H1 (cell line): ENCODE measurements around the gene ZNF385B. TPM values are rescaled to one million over a fixed set of nuclear protein-coding genes. Genes with fewer than 3 reads are reported as not detected.

Experiments
- CTCF ChIA-PET: fragments of 300-600 bp; sonication (Branson Sonifier 250); formaldehyde crosslinking; loops from one replicate; lab custom pipeline; 2021; ENCODE audit not compliant: partially characterized antibody; lab: Charles Lee
- POLR2A ChIA-PET: fragments of 300-600 bp; sonication (Branson Sonifier 250); formaldehyde crosslinking; loops from one replicate; lab custom pipeline; 2021; ENCODE audit warnings: inconsistent platforms; ENCODE audit not compliant: partially characterized antibody; lab: Charles Lee
- DNase-seq, 2 experiments: peaks; one replicate each; pipeline versions ENCODE4 v3.0.0 to v3.0.0-alpha.2; 2010 to 2022; ENCODE audit warnings: low spot score in 2 of 2, low read depth in 1 of 2, mixed read lengths in 1 of 2
- FAIRE-seq: peaks from 2 replicates; lab custom pipeline; 2011; peaks lifted over from hg19 to GRCh38; lab: Jason Lieb, UNC
- H2AFZ ChIP-seq: 2 replicates; pipeline ENCODE4 v1.8.1; 2012; ENCODE audit warnings: low read length, inconsistent platforms
- H2AK5ac ChIP-seq: 2 replicates; pipeline ENCODE4 v1.6.1; 2013; ENCODE audit warnings: low read depth, low read length
- H2BK120ac ChIP-seq: replicated peaks from 2 replicates; pipeline ENCODE3; 2013; ENCODE audit warnings: low read depth, low read length, inconsistent platforms
- H2BK12ac ChIP-seq: 2 replicates; pipeline ENCODE4 v1.6.1; 2013; ENCODE audit warnings: low read depth, low read length
- H2BK15ac ChIP-seq: 2 replicates; pipeline ENCODE4 v1.6.1; 2013; ENCODE audit warnings: low read length
- H2BK20ac ChIP-seq: 2 replicates; pipeline ENCODE4 v1.6.1; 2013; ENCODE audit warnings: low read length
- H2BK5ac ChIP-seq: 2 replicates; pipeline ENCODE4 v1.6.1; 2013; ENCODE audit warnings: low read depth, low read length
- H3K14ac ChIP-seq: 2 replicates; pipeline ENCODE4 v1.6.1; 2013; ENCODE audit warnings: inconsistent platforms; ENCODE audit not compliant: insufficient read length
- H3K18ac ChIP-seq: 2 replicates; pipeline ENCODE4 v1.6.1; 2013; ENCODE audit warnings: low read length; ENCODE audit errors: extremely low read depth
- H3K23ac ChIP-seq: 2 replicates; pipeline ENCODE4 v1.6.1; 2013; ENCODE audit warnings: inconsistent platforms; ENCODE audit not compliant: insufficient read length
- H3K23me2 ChIP-seq: 2 replicates; pipeline ENCODE4 v1.6.1; 2013; ENCODE audit warnings: low read depth, low read length
- H3K27ac ChIP-seq: 2 replicates; pipeline ENCODE4 v1.6.1; 2011; ENCODE audit warnings: low read depth, low read length, inconsistent platforms
- H3K27me3 ChIP-seq, 4 experiments: replicated peaks in 1 of 4; 1 replicate in 1 of 4; 2 replicates in 3 of 4; pipeline versions ENCODE4 v1.6.1 to v1.8.1; 2011 to 2013; ENCODE audit warnings: low read length in 3 of 4, mild to moderate bottlenecking in 3 of 4, inconsistent platforms in 2 of 4, mixed read lengths in 2 of 4, moderate library complexity in 1 of 4; ENCODE audit not compliant: control insufficient read depth in 3 of 4, insufficient read depth in 3 of 4; ENCODE audit errors: extremely low read depth in 1 of 4
- H3K36me3 ChIP-seq, 4 experiments: 2 replicates each; pipeline versions ENCODE4 v1.6.1 to v1.8.1; 2011 to 2013; ENCODE audit warnings: mild to moderate bottlenecking in 4 of 4, low read length in 3 of 4, moderate library complexity in 2 of 4, control low read depth in 1 of 4, inconsistent platforms in 1 of 4; ENCODE audit not compliant: insufficient read depth in 4 of 4, control insufficient read depth in 2 of 4
- H3K4ac ChIP-seq: replicated peaks from 2 replicates; pipeline ENCODE3; 2013; ENCODE audit warnings: low read length, low read depth, mixed read lengths, inconsistent platforms; ENCODE audit not compliant: insufficient read length
- H3K4me1 ChIP-seq, 4 experiments: replicated peaks in 1 of 4; 1 replicate in 1 of 4; 2 replicates in 3 of 4; pipeline versions ENCODE4 v1.6.1 to v1.8.1; 2011 to 2013; ENCODE audit warnings: low read length in 3 of 4, inconsistent platforms in 2 of 4, mixed read lengths in 1 of 4; ENCODE audit not compliant: insufficient read depth in 4 of 4, control insufficient read depth in 3 of 4
- H3K4me2 ChIP-seq, 2 experiments: 2 replicates each; pipeline versions ENCODE4 v1.6.1 to v1.8.1; 2011 to 2013; ENCODE audit warnings: low read depth in 2 of 2, low read length in 2 of 2, control low read depth in 1 of 2, inconsistent platforms in 1 of 2, mild to moderate bottlenecking in 1 of 2; ENCODE audit not compliant: insufficient read depth in 1 of 2
- H3K4me3 ChIP-seq, 4 experiments: fragments of 200-600, 300-600 bp in 1 of 4; sonication (generic), shearing (Covaris generic), sonication (Bioruptor Twin) in 1 of 4; 2 replicates each; pipeline versions ENCODE4 v1.5.1 to v1.8.1; 2011 to 2016; ENCODE audit warnings: low read length in 4 of 4, low read depth in 3 of 4, control low read depth in 2 of 4, inconsistent platforms in 2 of 4, mild to moderate bottlenecking in 2 of 4, mixed read lengths in 1 of 4, moderate library complexity in 1 of 4; ENCODE audit not compliant: insufficient read depth in 2 of 4; ENCODE audit errors: extremely low read depth in 1 of 4
- H3K56ac ChIP-seq: replicated peaks from 2 replicates; pipeline ENCODE3; 2013; ENCODE audit warnings: low read depth, mild to moderate bottlenecking, mixed read lengths, low read length, inconsistent platforms; ENCODE audit not compliant: insufficient read length
- H3K79me1 ChIP-seq: 2 replicates; pipeline ENCODE4 v1.6.1; 2013; ENCODE audit warnings: low read depth, low read length, control low read depth
- H3K79me2 ChIP-seq, 2 experiments: 2 replicates each; pipeline versions ENCODE4 v1.6.1 to v1.8.1; 2012 to 2013; ENCODE audit warnings: low read length in 2 of 2, mild to moderate bottlenecking in 2 of 2, inconsistent platforms in 1 of 2; ENCODE audit not compliant: insufficient read depth in 2 of 2, control insufficient read depth in 1 of 2
- H3K9ac ChIP-seq, 4 experiments: replicated peaks in 1 of 4; 1 replicate in 1 of 4; 2 replicates in 3 of 4; pipeline versions ENCODE4 v1.6.1 to v1.8.1; 2011 to 2013; ENCODE audit warnings: low read depth in 3 of 4, low read length in 3 of 4, control low read depth in 2 of 4, mild to moderate bottlenecking in 2 of 4, moderate library complexity in 2 of 4, inconsistent platforms in 1 of 4; ENCODE audit errors: extremely low read depth in 1 of 4
- H3K9me3 ChIP-seq, 2 experiments: 2 replicates each; pipeline versions ENCODE4 v1.6.1 to v1.8.1; 2012 to 2013; ENCODE audit warnings: mild to moderate bottlenecking in 2 of 2, moderate library complexity in 2 of 2, control low read depth in 1 of 2, inconsistent platforms in 1 of 2, low read depth in 1 of 2, low read length in 1 of 2, mixed read lengths in 1 of 2; ENCODE audit not compliant: insufficient read depth in 2 of 2
- H4K20me1 ChIP-seq, 2 experiments: replicated peaks in 1 of 2; 2 replicates each; pipeline versions ENCODE3 to v1.8.1; 2011 to 2013; ENCODE audit warnings: inconsistent platforms in 2 of 2, low read length in 2 of 2, mild to moderate bottlenecking in 1 of 2; ENCODE audit not compliant: insufficient read depth in 2 of 2, control insufficient read depth in 1 of 2
- H4K5ac ChIP-seq: 2 replicates; pipeline ENCODE4 v1.6.1; 2013; ENCODE audit warnings: low read length, low read depth, mixed read lengths, inconsistent platforms; ENCODE audit not compliant: insufficient read length
- H4K8ac ChIP-seq: 2 replicates; pipeline ENCODE4 v1.8.0; 2013; ENCODE audit warnings: mild to moderate bottlenecking, moderate library complexity, low read length, inconsistent platforms; ENCODE audit not compliant: insufficient read depth; ENCODE audit errors: extremely low read depth
- H4K91ac ChIP-seq: replicated peaks from 2 replicates; pipeline ENCODE3; 2013; ENCODE audit warnings: low read length, mixed read lengths, inconsistent platforms; ENCODE audit not compliant: insufficient read length
- BCL11A ChIP-seq, 2 experiments: IDR thresholded peaks; one replicate each; pipeline ENCODE4 v1.6.1; 2011; ENCODE audit warnings: low read depth in 2 of 2, low read length in 2 of 2, mild to moderate bottlenecking in 2 of 2
- CBX8 ChIP-seq: fragments of 300-800, 300-1000 bp; sonication (generic); IDR thresholded peaks from 2 replicates; pipeline ENCODE4 v1.7.1; 2016; ENCODE audit warnings: low read depth, low read length, borderline replicate concordance
- CHD2 ChIP-seq: IDR thresholded peaks from 2 replicates; pipeline ENCODE4 v1.6.1; 2012; ENCODE audit warnings: low read length, improper control_type of control experiment
- JUND ChIP-seq: IDR thresholded peaks from 2 replicates; pipeline ENCODE4 v1.6.1; 2011; ENCODE audit warnings: mild to moderate bottlenecking, improper control_type of control experiment, low read length
- MAX ChIP-seq: IDR thresholded peaks from 2 replicates; pipeline ENCODE4 v1.6.1; 2012; ENCODE audit warnings: inconsistent platforms
- RBBP5 ChIP-seq: IDR thresholded peaks from 2 replicates; pipeline ENCODE4 v1.7.1; 2012; ENCODE audit warnings: low read depth, mild to moderate bottlenecking, inconsistent platforms, low read length, moderate library complexity, borderline replicate concordance
- YY1 ChIP-seq: IDR thresholded peaks from 2 replicates; pipeline ENCODE4 v1.6.1; 2011; ENCODE audit warnings: low read depth, mild to moderate bottlenecking, low read length
- WGBS, 2 experiments: shearing (Covaris generic) in 1 of 2; methylation state at CpG; one replicate each; pipeline versions ENCODE4 v1.1.6 to v1.1.7; 2013 to 2015; ENCODE audit warnings: low lambda C conversion rate in 2 of 2, mixed read lengths in 2 of 2, inconsistent platforms in 1 of 2, low coverage in 1 of 2, missing lambda C conversion rate in 1 of 2; ENCODE audit not compliant: insufficient replicate concordance in 2 of 2, insufficient coverage in 1 of 2, insufficient read length in 1 of 2; ENCODE audit errors: extremely low coverage in 1 of 2, missing lambda C conversion rate in 1 of 2; 5-methylcytosine and 5-hydroxymethylcytosine counted together
- polyA plus RNA-seq, 7 experiments: library from polyadenylated mRNA; depleted of rRNA in 3 of 7; stranded (reverse) in 5 of 7; unstranded in 2 of 7; fragments of >200 nt in 5 of 7; fragments of 200-250 nt in 2 of 7; gene quantifications; 1 replicate in 5 of 7; 2 replicates in 1 of 7; 4 replicates in 1 of 7; pipeline versions ENCODE4 v1.2.1 to v1.2.3, GENCODE V29; 2011 to 2013; ENCODE audit warnings: missing spikeins in 2 of 7, mixed read lengths in 2 of 7
- total RNA-seq: library from RNA; stranded (reverse); fragmentation: NEBNext Ultra II Directional; extraction: Animal tissue kit (Norgen Biotek cat#: 25700); gene quantifications from 2 replicates; pipeline ENCODE4 v1.2.1, GENCODE V29; 2021

ZNF385B gene
- total and polyA plus RNA-seq, 2 of the 8 experiments (the other 6 are each of a cell fraction or from before 2014, with no cell fraction given): 1.1 to 3.7 TPM

- no peaks in the 10 kb centered on the region for H3K79me2 ChIP-seq
- H3K27me3 ChIP-seq: no peaks in the 10 kb centered on the region
- ChIA-PET CTCF (interaction anchor here (0.8 to 2.7 kb wide), 4 partner anchors 88 to 725 kb away, joined by 3 to 11 read pairs (median 3); no protein-coding TSS in a partner anchor), POLR2A (no interaction called here)
- no peak overlapping the region for H3K23ac ChIP-seq
- no peak overlapping the region for H2AFZ ChIP-seq
- H3K9ac ChIP-seq: no peak overlapping the region
- H3K14ac ChIP-seq: no peak overlapping the region
- H4K5ac ChIP-seq: no peak overlapping the region
- no peak overlapping the region for H4K8ac ChIP-seq
- H4K91ac ChIP-seq: no peak overlapping the region
- no peak overlapping the region for H2BK15ac ChIP-seq
- no peak for DNase-seq
- H2BK5ac ChIP-seq: no peak overlapping the region
- H3K18ac ChIP-seq: no peak overlapping the region
- no peaks in the 10 kb centered on the region for H3K36me3 ChIP-seq
- no peak overlapping the region for H2BK120ac ChIP-seq
- no peaks in the 10 kb centered on the region for H4K20me1 ChIP-seq
- WGBS, 2 experiments: 95% methylated on average over 5 of the region's 5 CpGs; no CpG with 5 or more reads in 1 of the 2 experiments
- no peak for FAIRE-seq
- no peak overlapping the region for H2BK12ac ChIP-seq
- TF ChIP-seq JUND (no peak), YY1 (no peak), CBX8 (no peak), RBBP5 (no peak), CHD2 (no peak), BCL11A (IDR thresholded peaks at IDR 0.05; ENCODE audit: low read depth in 2 of 2, low read length in 2 of 2) (no peak), MAX (no peak)
- H3K4me2 ChIP-seq: no peak overlapping the region
- H3K27ac ChIP-seq: no peak overlapping the region
- no peaks in the 10 kb centered on the region for H3K79me1 ChIP-seq
- no peaks in the 10 kb centered on the region for H3K9me3 ChIP-seq
- no peak overlapping the region for H3K56ac ChIP-seq
- no peaks in the 10 kb centered on the region for H3K23me2 ChIP-seq
- no peaks in the 10 kb centered on the region for H3K4me1 ChIP-seq
- no peak overlapping the region for H3K4ac ChIP-seq
- no peak overlapping the region for H2BK20ac ChIP-seq
- no peak overlapping the region for H3K4me3 ChIP-seq
- H2AK5ac ChIP-seq: no peak overlapping the region
Measured at GRCh38 chr2:179744401-179744800, 117.0 kb downstream of the ZNF385B start.
